Muscle of leg (tissue), 11 donors: Measurements from ENCODE around the gene SLC7A1. TPM values are rescaled to one million over a fixed set of nuclear protein-coding genes. Genes with fewer than 3 reads are reported as not detected.
A peak's percentile ranks its signal among the peaks of the same experiment; 100 is the strongest.

ENCODE experiments used
- DNase-seq: peaks from one replicate; pipeline ENCODE4 v3.0.0; 2013
- H3K27ac ChIP-seq: one replicate; pipeline ENCODE4 v1.5.1; 2013; ENCODE audit warnings: mild to moderate bottlenecking, low read length, control low read depth
- H3K27me3 ChIP-seq: one replicate; pipeline ENCODE4 v1.6.1; 2013; ENCODE audit warnings: low read length; ENCODE audit not compliant: control insufficient read depth, insufficient read depth
- H3K36me3 ChIP-seq: one replicate; pipeline ENCODE4 v1.6.1; 2013; ENCODE audit warnings: low read length; ENCODE audit not compliant: control insufficient read depth, insufficient read depth
- H3K4me1 ChIP-seq: one replicate; pipeline ENCODE4 v1.6.1; 2013; ENCODE audit warnings: low read length; ENCODE audit not compliant: control insufficient read depth, insufficient read depth
- H3K4me3 ChIP-seq: one replicate; pipeline ENCODE4 v1.5.1; 2013; ENCODE audit warnings: low read length, control low read depth
- H3K9me3 ChIP-seq: replicated peaks from 2 replicates; pipeline ENCODE4 v1.6.1; 2013; ENCODE audit warnings: low read depth, low read length; ENCODE audit not compliant: control insufficient read depth
- WGBS: methylation state at CpG from one replicate; pipeline ENCODE4 v1.1.5; 2013; ENCODE audit warnings: missing lambda C conversion rate; ENCODE audit not compliant: insufficient coverage; 5-methylcytosine and 5-hydroxymethylcytosine counted together
- polyA plus RNA-seq, 8 donors: library from polyadenylated mRNA; unstranded; fragments of 120-200 nt; gene quantifications; one replicate each; pipeline versions ENCODE4 v1.2.1 to v1.2.3, GENCODE V29; 2013; ENCODE audit warnings: inconsistent platforms in 1 of 8, low replicate concordance in 1 of 8; ENCODE audit not compliant: insufficient read length in 8 of 8, insufficient read depth in 1 of 8
- total RNA-seq: library from RNA; stranded (reverse); fragments of 120-200 nt; gene quantifications from one replicate; pipeline ENCODE4 v1.2.4, GENCODE V29; 2013

Gene SLC7A1
- total and polyA plus RNA-seq, 9 donors, result 3.6 to 12.5 (median 8.4) TPM

DNA sequence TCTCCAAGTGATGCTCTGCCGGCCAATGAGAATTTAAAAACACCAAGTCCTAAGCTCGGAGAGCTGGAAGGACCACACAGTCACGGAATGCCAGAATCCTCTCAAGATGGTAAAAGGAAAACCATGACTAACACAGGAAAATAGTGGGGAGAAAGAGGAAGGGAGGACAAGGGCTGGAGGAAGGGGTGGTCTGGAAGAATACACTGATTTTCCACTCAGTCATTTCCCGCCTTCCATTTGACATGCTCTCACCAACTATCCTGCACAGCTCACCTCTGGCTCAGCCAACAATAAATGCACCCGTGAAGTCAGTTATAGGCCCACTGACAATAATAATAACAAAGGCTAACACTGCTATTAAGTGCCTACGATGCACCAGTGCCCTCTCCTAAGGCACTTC lies 31.5 kb downstream of the SLC7A1 start:
- H3K4me3 ChIP-seq, result no peak overlapping the region
- H3K27me3 ChIP-seq, result no peaks in the 10 kb centered on the region
- DNase-seq, result no peak
- no peaks in the 10 kb centered on the region for H3K9me3 ChIP-seq
- peaks cover 5% of the 10 kb centered on the region for H3K4me1 ChIP-seq
- 70% methylated on average over 2 of the region's 6 CpGs for WGBS
- no peak overlapping the region for H3K27ac ChIP-seq
- H3K36me3 ChIP-seq, result no peaks in the 10 kb centered on the region

- WGBS, result 97% methylated on average over 3 of the region's 7 CpGs
- DNase-seq, result no peak
- Histone ChIP-seq H3K27ac (no peak overlapping the region), H3K36me3 (no peaks in the 10 kb centered on the region), H3K27me3 (no peaks in the 10 kb centered on the region), H3K4me3 (no peak overlapping the region), H3K4me1 (peaks cover 5% of the 10 kb centered on the region), H3K9me3 (no peaks in the 10 kb centered on the region)
Measured at GRCh38 chr13:29562786-29563438, 32.6 kb downstream of the SLC7A1 start.

DNA sequence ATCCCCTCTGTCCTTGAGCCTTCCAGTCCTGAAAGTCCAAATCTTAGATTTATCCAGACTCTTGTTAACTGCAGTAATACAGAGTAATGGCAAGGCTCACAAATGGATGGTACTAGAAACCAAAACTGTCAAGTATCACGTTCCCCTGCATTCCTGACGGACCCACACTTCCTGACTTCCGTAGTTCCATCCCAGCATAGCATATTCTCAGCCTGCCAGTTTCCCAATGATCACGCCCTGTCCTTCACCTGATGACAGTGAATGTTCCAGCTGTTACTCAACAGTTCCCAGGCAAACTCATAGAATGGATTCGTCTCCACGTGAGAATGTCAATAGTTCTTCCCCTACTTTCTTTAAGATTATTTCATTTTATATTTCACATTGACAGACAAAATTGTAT lies 33.6 kb downstream of the SLC7A1 start:
- H3K9me3 ChIP-seq, result no peaks in the 10 kb centered on the region
- DNase-seq, result no peak
- H3K4me3 ChIP-seq, result no peak overlapping the region
- H3K36me3 ChIP-seq, result no peaks in the 10 kb centered on the region
- no peak overlapping the region for H3K27ac ChIP-seq
- WGBS, result 59% methylated on average over 4 of the region's 6 CpGs
- H3K4me1 ChIP-seq, result peaks cover 5% of the 10 kb centered on the region
- no peaks in the 10 kb centered on the region for H3K27me3 ChIP-seq

GRCh38 chr13:29556742-29557141 lies 38.7 kb downstream of the SLC7A1 start:
- H3K27me3 ChIP-seq, result no peaks in the 10 kb centered on the region
- H3K27ac ChIP-seq, result no peak overlapping the region
- no peaks in the 10 kb centered on the region for H3K4me1 ChIP-seq
- H3K36me3 ChIP-seq, result peaks cover 7% of the 10 kb centered on the region
- H3K4me3 ChIP-seq, result no peak overlapping the region
- 83% methylated on average over 2 of the region's 3 CpGs for WGBS
- no peak for DNase-seq
- H3K9me3 ChIP-seq, result no peaks in the 10 kb centered on the region

DNA sequence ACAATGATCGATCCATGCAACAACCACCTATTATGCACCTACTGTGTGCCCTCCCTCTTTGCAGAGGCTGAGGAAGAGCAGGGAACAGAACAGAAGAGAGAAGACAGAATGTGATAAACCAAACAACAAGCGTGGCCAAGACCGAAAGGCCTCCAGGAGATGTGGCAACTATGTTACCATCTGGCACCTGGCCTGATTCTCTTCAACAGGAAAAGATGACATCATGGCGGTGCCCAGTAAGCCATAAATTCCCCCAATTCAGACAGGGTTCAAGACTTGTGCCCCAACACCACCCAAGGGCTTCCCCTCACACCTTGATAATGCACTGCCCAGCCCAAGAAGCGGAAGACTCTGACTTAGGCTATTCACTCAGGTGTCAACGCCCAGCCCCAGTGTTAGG lies 44.3 kb downstream of the SLC7A1 start:
- Histone ChIP-seq H3K4me3 (no peak overlapping the region), H3K36me3 (peaks cover 21% of the 10 kb centered on the region), H3K9me3 (no peaks in the 10 kb centered on the region), H3K27me3 (no peaks in the 10 kb centered on the region), H3K27ac (no peak overlapping the region), H3K4me1 (no peaks in the 10 kb centered on the region)
- no peak for DNase-seq
- WGBS, result 93% methylated on average over 3 of the region's 6 CpGs

GRCh38 chr13:29550430-29550988 lies 45.0 kb downstream of the SLC7A1 start:
- Histone ChIP-seq H3K27ac (no peak overlapping the region), H3K9me3 (no peaks in the 10 kb centered on the region), H3K27me3 (no peaks in the 10 kb centered on the region), H3K4me1 (no peaks in the 10 kb centered on the region), H3K4me3 (no peak overlapping the region), H3K36me3 (peaks cover 21% of the 10 kb centered on the region)
- 57% methylated on average over 4 of the region's 5 CpGs for WGBS
- peak; percentile 57 for DNase-seq

DNA sequence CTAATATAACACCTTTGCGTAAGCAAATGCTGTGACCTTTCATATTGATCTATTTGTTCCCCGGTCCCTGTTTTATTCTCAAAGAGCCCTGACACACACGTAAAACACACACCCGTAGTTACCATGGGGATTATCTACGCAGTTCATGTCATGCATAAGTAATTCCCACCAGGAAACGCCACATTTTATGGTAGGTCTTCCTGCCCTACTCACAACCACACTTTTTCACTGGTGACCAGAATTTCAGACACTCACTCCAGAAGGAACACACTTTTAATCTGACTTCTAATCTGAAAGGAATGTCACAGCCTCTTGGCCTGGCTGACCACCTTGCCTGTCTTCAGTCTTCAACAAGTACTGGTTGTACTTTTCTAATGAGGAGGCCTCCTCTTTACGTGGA lies 46.8 kb downstream of the SLC7A1 start:
- DNase-seq, result no peak
- Histone ChIP-seq H3K4me1 (no peaks in the 10 kb centered on the region), H3K4me3 (no peak overlapping the region), H3K27ac (no peak overlapping the region), H3K36me3 (peaks cover 21% of the 10 kb centered on the region), H3K27me3 (no peaks in the 10 kb centered on the region), H3K9me3 (no peaks in the 10 kb centered on the region)
- WGBS, result 86% methylated on average over 6 of the region's 7 CpGs

- no peaks in the 10 kb centered on the region for H3K4me1 ChIP-seq
- no peaks in the 10 kb centered on the region for H3K9me3 ChIP-seq
- H3K27me3 ChIP-seq, result no peaks in the 10 kb centered on the region
- no peak overlapping the region for H3K4me3 ChIP-seq
- WGBS, result 40% methylated on average over 1 of the region's 7 CpGs
- peaks cover 15% of the 10 kb centered on the region for H3K36me3 ChIP-seq
- DNase-seq, result no peak
- H3K27ac ChIP-seq, result no peak overlapping the region
Measured at GRCh38 chr13:29547153-29547552, 48.3 kb downstream of the SLC7A1 start.

DNA sequence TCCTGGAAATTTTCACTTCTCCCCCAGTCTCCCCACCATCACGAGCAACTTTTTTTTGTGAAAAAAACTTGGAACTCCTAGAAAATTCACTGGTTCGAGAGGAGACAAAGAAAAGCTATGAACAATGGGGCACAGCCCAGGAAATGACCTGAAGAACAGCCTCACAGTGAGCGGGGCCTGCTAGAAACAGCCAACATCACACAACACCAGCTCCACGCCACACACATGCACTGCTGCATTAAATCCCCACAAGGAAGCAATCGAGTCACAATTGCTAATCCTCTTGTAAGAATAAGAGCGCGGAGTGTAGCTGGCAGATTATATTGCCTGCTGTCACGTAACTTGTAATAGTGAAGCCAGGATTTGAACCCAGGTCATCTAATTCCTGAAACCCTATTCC lies 48.8 kb downstream of the SLC7A1 start:
- H3K27ac ChIP-seq, result no peak overlapping the region
- H3K9me3 ChIP-seq, result no peaks in the 10 kb centered on the region
- H3K36me3 ChIP-seq, result peaks cover 13% of the 10 kb centered on the region
- no peaks in the 10 kb centered on the region for H3K27me3 ChIP-seq
- 84% methylated on average over 7 of the region's 8 CpGs for WGBS
- no peak overlapping the region for H3K4me3 ChIP-seq
- no peaks in the 10 kb centered on the region for H3K4me1 ChIP-seq
- no peak for DNase-seq

DNA sequence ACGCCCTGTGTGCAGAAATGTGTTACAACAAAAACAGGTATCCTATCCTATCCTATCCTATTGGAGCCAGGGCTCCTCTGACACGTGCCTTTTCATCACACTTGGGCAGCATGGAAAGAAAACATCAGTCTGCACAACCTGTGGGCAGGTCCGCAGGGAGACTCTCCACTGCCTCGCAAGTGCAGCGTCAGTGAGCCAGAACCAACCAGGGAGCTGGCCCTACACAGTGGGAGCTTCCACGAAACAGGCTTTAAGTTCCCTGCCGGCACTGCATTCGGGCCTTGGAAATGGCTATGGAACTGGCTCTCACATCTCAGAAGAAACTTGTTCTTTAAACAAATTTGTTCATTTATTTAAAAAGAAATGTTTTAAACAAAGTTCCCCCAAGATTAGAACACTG lies 49.5 kb downstream of the SLC7A1 start:
- DNase-seq, result no peak
- Histone ChIP-seq H3K27ac (no peak overlapping the region), H3K27me3 (no peaks in the 10 kb centered on the region), H3K36me3 (peaks cover 8% of the 10 kb centered on the region), H3K4me1 (no peaks in the 10 kb centered on the region), H3K9me3 (no peaks in the 10 kb centered on the region), H3K4me3 (no peak overlapping the region)
- WGBS, result 78% methylated on average over 5 of the region's 8 CpGs
